ENCODE measurements around the gene GLUD1. TPM values are rescaled to one million over a fixed set of nuclear protein-coding genes. Genes with fewer than 3 reads are reported as not detected.

GLUD1 gene
- total RNA-seq, 2 experiments from 2014 or later, result 94.7 to 99.6 TPM

GRCh38 chr10:87000491-87000890 is 94.2 kb downstream of the GLUD1 start:
- CTCF ChIA-PET, result no interaction called here
- peaks cover 7% of the 10 kb centered on the region for H3K27me3 Mint-ChIP-seq (ENCODE audit: low read depth)
- ATAC-seq (no peak), DNase-seq (no peak)
- H3K36me3 Mint-ChIP-seq (ENCODE audit: low read depth), result no peaks in the 10 kb centered on the region
- H3K4me3 Mint-ChIP-seq, result no peak overlapping the region
- no peaks in the 10 kb centered on the region for H3K4me1 Mint-ChIP-seq (ENCODE audit: low read depth)
- POLR2A ChIA-PET, result no interaction called here
- H3K9me3 Mint-ChIP-seq (ENCODE audit: insufficient read depth), result no peaks in the 10 kb centered on the region
- no peak overlapping the region for H3K27ac Mint-ChIP-seq

Other genes starting within 250 kb of the GLUD1 start
- not detected for gene MMRN2, start 137.2 kb downstream of the GLUD1 start, total RNA-seq
- gene SNCG, start 136.2 kb downstream of the GLUD1 start, total RNA-seq, result not detected
- not detected for gene ADIRF, start 126.4 kb downstream of the GLUD1 start, total RNA-seq
- gene FAM25A, start 74.5 kb downstream of the GLUD1 start, total RNA-seq, result not detected
- 10 to 100 TPM; 34.2 to 36.8 TPM for gene SHLD2, start 363 bp upstream of the GLUD1 start, total RNA-seq
- gene NUTM2A, start 130.6 kb upstream of the GLUD1 start, total RNA-seq, result under 1 TPM; 0.29 to 0.71 TPM

Measured in activated CD8-positive, alpha-beta T cell treated with anti-CD3 and anti-CD28 coated beads, Interleukin-2, amount 10 ng/mL, durations not matched to agents 7 days and 5 days (primary cell).